GM12878 (cell line): ENCODE measurements around the gene SYNJ2BP. TPM values are rescaled to one million over a fixed set of nuclear protein-coding genes. Genes with fewer than 3 reads are reported as not detected.

Experiments used
- ATF7 ChIP-seq: fragments of 450-650 bp; IDR thresholded peaks from 2 replicates; pipeline ENCODE4 v1.6.1; 2016; ENCODE audit warnings: low read depth, mild to moderate bottlenecking
- CBX5 ChIP-seq: sonication (generic); IDR thresholded peaks from 2 replicates; pipeline ENCODE4 v1.6.1; 2016; ENCODE audit warnings: low read depth, moderate library complexity, mild to moderate bottlenecking, inconsistent platforms
- EZH2 ChIP-seq: IDR thresholded peaks from 2 replicates; pipeline ENCODE4 v1.6.1; 2012; ENCODE audit warnings: low read depth, mild to moderate bottlenecking, control low read depth, inconsistent platforms, low read length, borderline replicate concordance; ENCODE audit not compliant: control insufficient read depth
- FOXK2 ChIP-seq: fragments of 450-650 bp; IDR thresholded peaks from 2 replicates; pipeline ENCODE4 v1.6.1; 2017; ENCODE audit warnings: mild to moderate bottlenecking, moderate library complexity
- HCFC1 ChIP-seq: fragments of 150-350 bp; IDR thresholded peaks from 2 replicates; pipeline ENCODE4 v1.6.1; 2014; ENCODE audit warnings: low read length
- HSF1 ChIP-seq: fragments of 150-350 bp; IDR thresholded peaks from 2 replicates; pipeline ENCODE4 v1.6.1; 2014; ENCODE audit warnings: mild to moderate bottlenecking, low read depth, low read length
- IKZF1 ChIP-seq: fragments of 450-650 bp; conservative IDR thresholded peaks from 2 replicates; pipeline ENCODE4 v1.6.1; 2017; ENCODE audit warnings: antibody characterized with exemption, mild to moderate bottlenecking
- MLLT1 ChIP-seq: fragments of 450-650 bp; IDR thresholded peaks from 2 replicates; pipeline ENCODE4 v1.6.1; 2016; ENCODE audit warnings: mild to moderate bottlenecking
- NKRF ChIP-seq: fragments of 450-650 bp; conservative IDR thresholded peaks from 2 replicates; pipeline ENCODE4 v1.6.1; 2017; ENCODE audit warnings: mild to moderate bottlenecking, moderate library complexity
- NR2C1 ChIP-seq: fragments of 450-650 bp; IDR thresholded peaks from 2 replicates; pipeline ENCODE4 v1.6.1; 2017; ENCODE audit warnings: antibody characterized with exemption, mild to moderate bottlenecking, moderate library complexity
- SPI1 ChIP-seq: IDR thresholded peaks from 2 replicates; pipeline ENCODE4 v1.6.1; 2011; ENCODE audit warnings: low read depth, mild to moderate bottlenecking, low read length, moderate library complexity, borderline replicate concordance; ENCODE audit not compliant: insufficient read depth
- STAT3 ChIP-seq: IDR thresholded peaks from 2 replicates; pipeline ENCODE4 v1.6.1; 2011; ENCODE audit warnings: low read depth, low read length, improper control_type of control experiment
- TAF1 ChIP-seq: IDR thresholded peaks from 2 replicates; pipeline ENCODE4 v1.6.1; 2011; ENCODE audit warnings: mild to moderate bottlenecking, low read depth, low read length, borderline replicate concordance
- TCF12 ChIP-seq: IDR thresholded peaks from 2 replicates; pipeline ENCODE4 v1.6.1; 2011; ENCODE audit warnings: low read depth, mild to moderate bottlenecking, low read length
- ZBTB4 ChIP-seq: fragments of 450-650 bp; formaldehyde crosslinking; IDR thresholded peaks from 2 replicates; pipeline ENCODE4 v1.4.0; 2022; ENCODE audit warnings: mild to moderate bottlenecking, moderate library complexity
- ZNF274 ChIP-seq: IDR thresholded peaks from one replicate; pipeline ENCODE4 v1.8.0; 2011; ENCODE audit not compliant: insufficient read length, insufficient read depth
- ZNF592 ChIP-seq: fragments of 450-650 bp; IDR thresholded peaks from 2 replicates; pipeline ENCODE4 v1.6.1; 2017; ENCODE audit warnings: mild to moderate bottlenecking, moderate library complexity
- polyA plus RNA-seq, 11 experiments: library from polyadenylated mRNA; depleted of rRNA in 4 of 11; unstranded in 6 of 11; stranded (reverse) in 5 of 11; fragments of >200 nt; fragmentation: Nextera tagmentation in 4 of 11; fragmentation: Illumina TruSeq in 1 of 11; extraction: Ambion mirVana in 4 of 11; extraction: Trizol in 1 of 11; gene quantifications; 1 replicate in 1 of 11; 2 replicates in 10 of 11; pipeline versions ENCODE4 v1.2.1 to v1.2.3, GENCODE V29; 2011 to 2016; ENCODE audit warnings: inconsistent platforms in 2 of 11, missing spikeins in 2 of 11, low read depth in 1 of 11
- total RNA-seq, 4 experiments: library from RNA; depleted of rRNA in 3 of 4; stranded (reverse); fragments of >200 nt in 3 of 4; fragmentation: Illumina TruSeq in 1 of 4; extraction: Trizol in 1 of 4; gene quantifications; 2 replicates each; pipeline versions ENCODE4 v1.2.1 to v1.2.3, GENCODE V29; 2013 to 2021

Gene SYNJ2BP
- total and polyA plus RNA-seq, 10 of the 15 experiments (the other 5 are each of a cell fraction or from before 2014, with no cell fraction given), result 8.0 to 27.5 (median 17.5) TPM

- no peak for TF ChIP-seq TAF1
- peak; percentile 38; the same call in 1 of the 2 replicates for TF ChIP-seq ATF7
- peak; percentile 97 for TF ChIP-seq NR2C1
- no peak for TF ChIP-seq ZBTB4 (CRISPR knock-in tag)
- TF ChIP-seq HSF1, result no peak
- TF ChIP-seq TCF12, result no peak
- TF ChIP-seq FOXK2, result no peak
- no peak for TF ChIP-seq STAT3
- 0 out of 2 replicates have a peak, but pooled peaks have one; percentile 6 for TF ChIP-seq SPI1
- TF ChIP-seq EZH2, result no peak
- peak; percentile 80 for TF ChIP-seq HCFC1
- TF ChIP-seq IKZF1, result peak; percentile 83; the same call in 1 of the 2 replicates
- TF ChIP-seq ZNF592, result no peak
- TF ChIP-seq ZNF274, result no peak
- no peak for TF ChIP-seq CBX5
- peak; percentile 31; the same call in 1 of the 2 replicates for TF ChIP-seq MLLT1
- TF ChIP-seq NKRF, result peak; percentile 52; the same call in 1 of the 2 replicates
Measured at GRCh38 chr14:70416725-70417349, at the start of gene SYNJ2BP (continued).
